ENCODE data around the gene HS3ST5. TPM values are rescaled to one million over a fixed set of nuclear protein-coding genes. Genes with fewer than 3 reads are reported as not detected.

HS3ST5 gene
- total RNA-seq, 2 donors from 2014 or later: 0.05 to 0.16 TPM

GRCh38 chr6:114061741-114062140, 281.1 kb downstream of the HS3ST5 start:
- DNase-seq: no peak
- no peak for TF ChIP-seq CTCF (IDR thresholded peaks at IDR 0.05)
- intact Hi-C loops (cut with DNase I): no loop called here

DNA sequence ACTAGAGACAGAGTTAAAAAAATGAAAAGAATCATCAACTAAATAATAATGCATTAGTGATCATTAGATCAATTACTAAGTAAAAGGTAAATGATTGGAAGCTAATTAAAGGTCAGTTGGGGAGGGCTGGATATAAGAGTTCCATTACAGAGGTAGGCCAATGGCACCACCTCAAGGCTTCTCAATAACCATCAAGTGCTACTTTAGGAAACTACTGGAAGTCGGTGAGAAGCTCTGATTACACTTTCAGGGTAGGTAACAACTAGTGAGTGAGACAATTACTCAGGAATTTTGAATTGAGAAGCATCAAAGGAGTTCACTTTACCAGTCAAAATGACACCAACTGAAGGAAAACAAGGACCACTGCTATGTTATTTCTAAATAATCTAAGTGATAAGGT, 281.7 kb downstream of the HS3ST5 start:
- H3K4me1 ChIP-seq: no peaks in the 10 kb centered on the region
- H3K4me3 ChIP-seq: no peak overlapping the region
- intact Hi-C loops (cut with DNase I): no loop called here
- H3K9ac ChIP-seq (ENCODE audit: low read depth in 2 of 2, low read length in 2 of 2): no peak overlapping the region
- no peaks in the 10 kb centered on the region for H3K36me3 ChIP-seq
- no peak overlapping the region for H3K27ac ChIP-seq
- no peaks in the 10 kb centered on the region for H3K27me3 ChIP-seq
- H3K9me3 ChIP-seq: no peaks in the 10 kb centered on the region
- TF ChIP-seq CTCF (IDR thresholded peaks at IDR 0.05): no peak
- DNase-seq: no peak

More at GRCh38 chr6:114061741-114062140, 281.1 kb downstream of the HS3ST5 start:
- H3K36me3 ChIP-seq: no peaks in the 10 kb centered on the region
- H3K4me1 ChIP-seq: no peaks in the 10 kb centered on the region
- H3K4me3 ChIP-seq: no peak overlapping the region
- no peak overlapping the region for H3K27ac ChIP-seq
- H3K9me3 ChIP-seq: no peaks in the 10 kb centered on the region
- H3K27me3 ChIP-seq: no peaks in the 10 kb centered on the region
- H3K9ac ChIP-seq (ENCODE audit: low read depth in 2 of 2, low read length in 2 of 2): no peak overlapping the region

GRCh38 chr6:114058435-114058834, 284.4 kb downstream of the HS3ST5 start:
- no peaks in the 10 kb centered on the region for H3K36me3 ChIP-seq
- DNase-seq: no peak
- H3K27ac ChIP-seq: no peak overlapping the region
- H3K9ac ChIP-seq (ENCODE audit: low read depth in 2 of 2, low read length in 2 of 2): no peak overlapping the region
- H3K27me3 ChIP-seq: no peaks in the 10 kb centered on the region
- intact Hi-C loops (cut with DNase I): no loop called here
- H3K4me3 ChIP-seq: no peak overlapping the region
- no peak for TF ChIP-seq CTCF (IDR thresholded peaks at IDR 0.05)
- no peaks in the 10 kb centered on the region for H3K4me1 ChIP-seq
- no peaks in the 10 kb centered on the region for H3K9me3 ChIP-seq

- intact Hi-C loops (cut with DNase I): no loop called here
- no peak overlapping the region for H3K9ac ChIP-seq (ENCODE audit: low read depth in 2 of 2, low read length in 2 of 2)
- H3K27ac ChIP-seq: no peak overlapping the region
- H3K27me3 ChIP-seq: no peaks in the 10 kb centered on the region
- no peaks in the 10 kb centered on the region for H3K36me3 ChIP-seq
- no peak for TF ChIP-seq CTCF (IDR thresholded peaks at IDR 0.05)
- DNase-seq: no peak
- no peaks in the 10 kb centered on the region for H3K4me1 ChIP-seq
- no peaks in the 10 kb centered on the region for H3K9me3 ChIP-seq
- H3K4me3 ChIP-seq: no peak overlapping the region
Measured at GRCh38 chr6:114055763-114056162, 287.1 kb downstream of the HS3ST5 start.

- Histone ChIP-seq H3K9ac (ENCODE audit: low read depth in 2 of 2, low read length in 2 of 2) (no peak overlapping the region), H3K4me1 (no peaks in the 10 kb centered on the region), H3K27ac (no peak overlapping the region), H3K27me3 (no peaks in the 10 kb centered on the region), H3K4me3 (no peak overlapping the region), H3K36me3 (no peaks in the 10 kb centered on the region), H3K9me3 (no peaks in the 10 kb centered on the region)
- no peak for DNase-seq
- intact Hi-C loops (cut with DNase I): no loop called here
- TF ChIP-seq CTCF (IDR thresholded peaks at IDR 0.05): no peak
Measured at GRCh38 chr6:114055349-114055748, 287.5 kb downstream of the HS3ST5 start.

DNA sequence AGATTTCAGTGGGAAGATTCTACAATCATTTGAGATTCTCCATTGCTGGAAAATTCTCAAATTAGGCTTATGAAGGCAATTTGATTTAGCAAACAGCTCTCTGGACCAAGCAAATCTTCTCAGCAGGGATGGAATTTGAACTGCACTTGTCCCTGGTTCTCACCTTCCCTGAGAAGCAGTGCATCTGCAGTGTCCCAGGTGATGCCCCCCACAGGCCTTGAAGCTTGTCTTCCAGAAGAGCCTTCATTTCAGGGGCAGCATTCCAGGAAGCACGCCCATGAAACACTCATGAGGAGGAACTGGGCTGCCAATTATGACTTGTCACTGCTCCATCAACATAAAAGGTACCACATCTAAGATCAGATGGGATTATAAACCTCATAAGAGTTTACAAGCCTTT, 289.0 kb downstream of the HS3ST5 start:
- Histone ChIP-seq H3K4me1 (no peaks in the 10 kb centered on the region), H3K9ac (ENCODE audit: low read depth in 2 of 2, low read length in 2 of 2) (no peak overlapping the region), H3K9me3 (no peaks in the 10 kb centered on the region), H3K27ac (no peak overlapping the region), H3K4me3 (no peak overlapping the region), H3K36me3 (no peaks in the 10 kb centered on the region), H3K27me3 (no peaks in the 10 kb centered on the region)
- intact Hi-C loops (cut with DNase I): no loop called here
- no peak for DNase-seq
- TF ChIP-seq CTCF (IDR thresholded peaks at IDR 0.05): no peak

Data from colonic mucosa (tissue), 4 donors.